GM12878 (cell line): Measurements from ENCODE around the gene CACNG4. TPM values are rescaled to one million over a fixed set of nuclear protein-coding genes. Genes with fewer than 3 reads are reported as not detected.

Source experiments
- BCL11A ChIP-seq: IDR thresholded peaks from 2 replicates; pipeline ENCODE4 v1.6.1; 2011; ENCODE audit warnings: low read depth, low read length
- BMI1 ChIP-seq: fragments of 450-650 bp; IDR thresholded peaks from 2 replicates; pipeline ENCODE4 v1.6.1; 2016; ENCODE audit warnings: mild to moderate bottlenecking, moderate library complexity, borderline replicate concordance
- CBX3 ChIP-seq: fragments of 200-600 bp; sonication (generic); IDR thresholded peaks from 2 replicates; pipeline ENCODE4 v1.6.1; 2016; ENCODE audit warnings: low read depth, borderline replicate concordance
- CEBPB ChIP-seq, 2 experiments: fragments of 150-350 bp in 1 of 2; IDR thresholded peaks; 2 replicates each; pipeline ENCODE4 v1.6.1; 2012 to 2014; ENCODE audit warnings: low read depth in 2 of 2, low read length in 2 of 2, borderline replicate concordance in 1 of 2, inconsistent platforms in 1 of 2
- DPF2 ChIP-seq: fragments of 450-650 bp; IDR thresholded peaks from 2 replicates; pipeline ENCODE4 v1.6.1; 2017; ENCODE audit warnings: mild to moderate bottlenecking
- EP300 ChIP-seq, 2 experiments: fragments of 150-350 bp in 1 of 2; IDR thresholded peaks; 2 replicates each; pipeline ENCODE4 v1.6.1; 2011 to 2012; ENCODE audit warnings: low read depth in 2 of 2, low read length in 2 of 2, borderline replicate concordance in 1 of 2, improper control_type of control experiment in 1 of 2, inconsistent platforms in 1 of 2; ENCODE audit not compliant: control insufficient read depth in 1 of 2
- HCFC1 ChIP-seq: fragments of 150-350 bp; IDR thresholded peaks from 2 replicates; pipeline ENCODE4 v1.6.1; 2014; ENCODE audit warnings: low read length
- IKZF2 ChIP-seq, 2 experiments: fragments of 450-650 bp; IDR thresholded peaks; 2 replicates each; pipeline ENCODE4 v1.6.1; 2017; ENCODE audit warnings: mild to moderate bottlenecking in 2 of 2, moderate library complexity in 2 of 2
- JUNB ChIP-seq: IDR thresholded peaks from 2 replicates; pipeline ENCODE4 v1.6.1; 2016; ENCODE audit warnings: antibody characterized with exemption, mild to moderate bottlenecking
- MTA2 ChIP-seq: fragments of 450-650 bp; IDR thresholded peaks from 2 replicates; pipeline ENCODE4 v1.6.1; 2016; ENCODE audit warnings: low read depth, mild to moderate bottlenecking, moderate library complexity
- MTA3 ChIP-seq: IDR thresholded peaks from 2 replicates; pipeline ENCODE4 v1.6.1; 2012; ENCODE audit warnings: low read length, inconsistent platforms, borderline replicate concordance
- NFYB ChIP-seq: IDR thresholded peaks from 2 replicates; pipeline ENCODE4 v1.6.1; 2011; ENCODE audit warnings: low read depth, mild to moderate bottlenecking, low read length, improper control_type of control experiment, moderate library complexity; ENCODE audit not compliant: insufficient read depth
- NR2C2 ChIP-seq: IDR thresholded peaks from 2 replicates; pipeline ENCODE4 v1.6.1; 2011; ENCODE audit warnings: borderline replicate concordance, low read depth; ENCODE audit not compliant: control insufficient read depth, insufficient read length
- PAX5 ChIP-seq: IDR thresholded peaks from 2 replicates; pipeline ENCODE4 v1.6.1; 2011; ENCODE audit warnings: low read depth, low read length, borderline replicate concordance
- PML ChIP-seq: IDR thresholded peaks from 2 replicates; pipeline ENCODE4 v1.6.1; 2012; ENCODE audit warnings: low read length, inconsistent platforms
- SMARCA5 ChIP-seq: fragments of 450-650 bp; IDR thresholded peaks from 2 replicates; pipeline ENCODE4 v1.6.1; 2017; ENCODE audit warnings: mild to moderate bottlenecking
- SP1 ChIP-seq: IDR thresholded peaks from one replicate; pipeline ENCODE4 v1.6.1; 2011; ENCODE audit warnings: low read depth, low read length
- SREBF1 ChIP-seq: IDR thresholded peaks from 2 replicates; pipeline ENCODE4 v1.6.1; 2012; ENCODE audit warnings: mild to moderate bottlenecking, low read length
- STAT1 ChIP-seq: fragments of 450-650 bp; conservative IDR thresholded peaks from 2 replicates; pipeline ENCODE4 v1.6.1; 2014; ENCODE audit warnings: antibody characterized with exemption, mild to moderate bottlenecking
- TCF12 ChIP-seq: IDR thresholded peaks from 2 replicates; pipeline ENCODE4 v1.6.1; 2011; ENCODE audit warnings: low read depth, mild to moderate bottlenecking, low read length
- TCF7 ChIP-seq: IDR thresholded peaks from 2 replicates; pipeline ENCODE4 v1.6.1; 2014; ENCODE audit warnings: antibody characterized with exemption, borderline replicate concordance
- ZZZ3 ChIP-seq: IDR thresholded peaks from 2 replicates; pipeline ENCODE4 v1.6.1; 2011; ENCODE audit warnings: low read depth; ENCODE audit not compliant: control insufficient read depth, insufficient read length
- polyA plus RNA-seq, 11 experiments: library from polyadenylated mRNA; depleted of rRNA in 4 of 11; unstranded in 6 of 11; stranded (reverse) in 5 of 11; fragments of >200 nt; fragmentation: Nextera tagmentation in 4 of 11; fragmentation: Illumina TruSeq in 1 of 11; extraction: Ambion mirVana in 4 of 11; extraction: Trizol in 1 of 11; gene quantifications; 1 replicate in 1 of 11; 2 replicates in 10 of 11; pipeline versions ENCODE4 v1.2.1 to v1.2.3, GENCODE V29; 2011 to 2016; ENCODE audit warnings: inconsistent platforms in 2 of 11, missing spikeins in 2 of 11, low read depth in 1 of 11
- total RNA-seq, 4 experiments: library from RNA; depleted of rRNA in 3 of 4; stranded (reverse); fragments of >200 nt in 3 of 4; fragmentation: Illumina TruSeq in 1 of 4; extraction: Trizol in 1 of 4; gene quantifications; 2 replicates each; pipeline versions ENCODE4 v1.2.1 to v1.2.3, GENCODE V29; 2013 to 2021
- TF ChIP-seq, protein P1 (sequence below): fragments of 450-650 bp; IDR thresholded peaks from 2 replicates; pipeline ENCODE4 v1.6.1; 2017; ENCODE audit warnings: borderline replicate concordance
- TF ChIP-seq, protein P2 (sequence below): fragments of 450-650 bp; IDR thresholded peaks from 2 replicates; pipeline ENCODE4 v1.6.1; 2017; ENCODE audit warnings: mild to moderate bottlenecking, low read depth, inconsistent platforms; ENCODE audit not compliant: poor library complexity, severe bottlenecking
- TF ChIP-seq, protein P3 (sequence below): IDR thresholded peaks from 2 replicates; pipeline ENCODE4 v1.6.1; 2012; ENCODE audit warnings: low read length, inconsistent platforms
- TF ChIP-seq, protein P4 (sequence below): IDR thresholded peaks from 2 replicates; pipeline ENCODE4 v1.6.1; 2011; ENCODE audit warnings: low read depth, low read length, improper control_type of control experiment, borderline replicate concordance
- TF ChIP-seq, protein P5 (sequence below): fragments of 450-650 bp; IDR thresholded peaks from 2 replicates; pipeline ENCODE4 v1.6.1; 2016; ENCODE audit warnings: mild to moderate bottlenecking

CACNG4 gene
- total and polyA plus RNA-seq, 10 of the 15 experiments (the other 5 are each of a cell fraction or from before 2014, with no cell fraction given), result 0.08 TPM; not detected in 8

DNA sequence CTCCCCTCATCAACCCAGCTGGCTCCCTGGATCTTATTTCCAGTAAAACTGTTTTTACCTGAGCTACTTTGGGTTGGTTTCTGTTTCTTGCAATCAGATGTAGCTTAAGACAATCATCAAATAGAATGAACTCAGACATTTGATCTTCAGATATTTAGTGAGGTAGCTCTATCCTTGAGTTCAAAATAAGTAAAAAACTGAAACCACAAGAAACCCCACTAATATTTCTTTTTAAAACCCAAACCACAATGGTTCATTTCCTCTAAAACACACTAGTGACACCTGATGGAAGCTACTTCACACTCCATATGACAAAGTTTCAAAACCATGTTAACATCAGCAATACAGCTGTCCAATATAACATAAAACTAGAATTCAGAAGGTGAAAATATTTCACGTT is 117.6 kb downstream of the CACNG4 start (continued):
- TF ChIP-seq, protein P1, sequence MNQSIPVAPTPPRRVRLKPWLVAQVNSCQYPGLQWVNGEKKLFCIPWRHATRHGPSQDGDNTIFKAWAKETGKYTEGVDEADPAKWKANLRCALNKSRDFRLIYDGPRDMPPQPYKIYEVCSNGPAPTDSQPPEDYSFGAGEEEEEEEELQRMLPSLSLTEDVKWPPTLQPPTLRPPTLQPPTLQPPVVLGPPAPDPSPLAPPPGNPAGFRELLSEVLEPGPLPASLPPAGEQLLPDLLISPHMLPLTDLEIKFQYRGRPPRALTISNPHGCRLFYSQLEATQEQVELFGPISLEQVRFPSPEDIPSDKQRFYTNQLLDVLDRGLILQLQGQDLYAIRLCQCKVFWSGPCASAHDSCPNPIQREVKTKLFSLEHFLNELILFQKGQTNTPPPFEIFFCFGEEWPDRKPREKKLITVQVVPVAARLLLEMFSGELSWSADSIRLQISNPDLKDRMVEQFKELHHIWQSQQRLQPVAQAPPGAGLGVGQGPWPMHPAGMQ, result no peak
- TF ChIP-seq SP1 (no peak), IKZF2 (IDR thresholded peaks at IDR 0.05) (peak in 1 of 2 experiments; percentile 16; a peak in 2 of 4 replicates), BMI1 (no peak), CEBPB (IDR thresholded peaks at IDR 0.05; ENCODE audit: borderline replicate concordance in 1 of 2, low read depth in 2 of 2, low read length in 2 of 2) (no peak), JUNB (peak; percentile 7; the same call in 1 of the 2 replicates), DPF2 (no peak), STAT1 (no peak), NR2C2 (no peak), ZZZ3 (no peak), HCFC1 (no peak), CBX3 (no peak), MTA3 (no peak), TCF7 (no peak), NFYB (no peak), MTA2 (no peak; the same call in 1 of the 2 replicates), SMARCA5 (no peak), EP300 (IDR thresholded peaks at IDR 0.05; ENCODE audit: borderline replicate concordance in 1 of 2, control insufficient read depth in 1 of 2, low read depth in 2 of 2, low read length in 2 of 2) (0 out of 4 replicates have a peak, but pooled peaks of 1 of the 2 experiments have one; percentile 37), PAX5 (no peak), BCL11A (0 out of 2 replicates have a peak, but pooled peaks have one; percentile 6), PML (no peak), TCF12 (no peak), SREBF1 (no peak)
- TF ChIP-seq, protein P2, sequence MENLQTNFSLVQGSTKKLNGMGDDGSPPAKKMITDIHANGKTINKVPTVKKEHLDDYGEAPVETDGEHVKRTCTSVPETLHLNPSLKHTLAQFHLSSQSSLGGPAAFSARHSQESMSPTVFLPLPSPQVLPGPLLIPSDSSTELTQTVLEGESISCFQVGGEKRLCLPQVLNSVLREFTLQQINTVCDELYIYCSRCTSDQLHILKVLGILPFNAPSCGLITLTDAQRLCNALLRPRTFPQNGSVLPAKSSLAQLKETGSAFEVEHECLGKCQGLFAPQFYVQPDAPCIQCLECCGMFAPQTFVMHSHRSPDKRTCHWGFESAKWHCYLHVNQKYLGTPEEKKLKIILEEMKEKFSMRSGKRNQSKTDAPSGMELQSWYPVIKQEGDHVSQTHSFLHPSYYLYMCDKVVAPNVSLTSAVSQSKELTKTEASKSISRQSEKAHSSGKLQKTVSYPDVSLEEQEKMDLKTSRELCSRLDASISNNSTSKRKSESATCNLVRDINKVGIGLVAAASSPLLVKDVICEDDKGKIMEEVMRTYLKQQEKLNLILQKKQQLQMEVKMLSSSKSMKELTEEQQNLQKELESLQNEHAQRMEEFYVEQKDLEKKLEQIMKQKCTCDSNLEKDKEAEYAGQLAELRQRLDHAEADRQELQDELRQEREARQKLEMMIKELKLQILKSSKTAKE, result no peak
- TF ChIP-seq, protein P3, sequence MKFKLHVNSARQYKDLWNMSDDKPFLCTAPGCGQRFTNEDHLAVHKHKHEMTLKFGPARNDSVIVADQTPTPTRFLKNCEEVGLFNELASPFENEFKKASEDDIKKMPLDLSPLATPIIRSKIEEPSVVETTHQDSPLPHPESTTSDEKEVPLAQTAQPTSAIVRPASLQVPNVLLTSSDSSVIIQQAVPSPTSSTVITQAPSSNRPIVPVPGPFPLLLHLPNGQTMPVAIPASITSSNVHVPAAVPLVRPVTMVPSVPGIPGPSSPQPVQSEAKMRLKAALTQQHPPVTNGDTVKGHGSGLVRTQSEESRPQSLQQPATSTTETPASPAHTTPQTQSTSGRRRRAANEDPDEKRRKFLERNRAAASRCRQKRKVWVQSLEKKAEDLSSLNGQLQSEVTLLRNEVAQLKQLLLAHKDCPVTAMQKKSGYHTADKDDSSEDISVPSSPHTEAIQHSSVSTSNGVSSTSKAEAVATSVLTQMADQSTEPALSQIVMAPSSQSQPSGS, result no peak
- TF ChIP-seq, protein P4, sequence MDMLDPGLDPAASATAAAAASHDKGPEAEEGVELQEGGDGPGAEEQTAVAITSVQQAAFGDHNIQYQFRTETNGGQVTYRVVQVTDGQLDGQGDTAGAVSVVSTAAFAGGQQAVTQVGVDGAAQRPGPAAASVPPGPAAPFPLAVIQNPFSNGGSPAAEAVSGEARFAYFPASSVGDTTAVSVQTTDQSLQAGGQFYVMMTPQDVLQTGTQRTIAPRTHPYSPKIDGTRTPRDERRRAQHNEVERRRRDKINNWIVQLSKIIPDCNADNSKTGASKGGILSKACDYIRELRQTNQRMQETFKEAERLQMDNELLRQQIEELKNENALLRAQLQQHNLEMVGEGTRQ, result no peak
- TF ChIP-seq, protein P5, sequence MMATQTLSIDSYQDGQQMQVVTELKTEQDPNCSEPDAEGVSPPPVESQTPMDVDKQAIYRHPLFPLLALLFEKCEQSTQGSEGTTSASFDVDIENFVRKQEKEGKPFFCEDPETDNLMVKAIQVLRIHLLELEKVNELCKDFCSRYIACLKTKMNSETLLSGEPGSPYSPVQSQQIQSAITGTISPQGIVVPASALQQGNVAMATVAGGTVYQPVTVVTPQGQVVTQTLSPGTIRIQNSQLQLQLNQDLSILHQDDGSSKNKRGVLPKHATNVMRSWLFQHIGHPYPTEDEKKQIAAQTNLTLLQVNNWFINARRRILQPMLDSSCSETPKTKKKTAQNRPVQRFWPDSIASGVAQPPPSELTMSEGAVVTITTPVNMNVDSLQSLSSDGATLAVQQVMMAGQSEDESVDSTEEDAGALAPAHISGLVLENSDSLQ, result no peak
